Non-pigmented ciliary epithelial cell (primary cell): ENCODE data around the gene CTSH.

ENCODE experiments used
- DNase-seq: peaks from one replicate; pipeline ENCODE4 v3.0.0-alpha.2; 2010; ENCODE audit warnings: low read depth

Gene CTSH, protein sequence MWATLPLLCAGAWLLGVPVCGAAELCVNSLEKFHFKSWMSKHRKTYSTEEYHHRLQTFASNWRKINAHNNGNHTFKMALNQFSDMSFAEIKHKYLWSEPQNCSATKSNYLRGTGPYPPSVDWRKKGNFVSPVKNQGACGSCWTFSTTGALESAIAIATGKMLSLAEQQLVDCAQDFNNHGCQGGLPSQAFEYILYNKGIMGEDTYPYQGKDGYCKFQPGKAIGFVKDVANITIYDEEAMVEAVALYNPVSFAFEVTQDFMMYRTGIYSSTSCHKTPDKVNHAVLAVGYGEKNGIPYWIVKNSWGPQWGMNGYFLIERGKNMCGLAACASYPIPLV

GRCh38 chr15:78944669-78945407, at the start of gene CTSH:
Gene CTSH, minus strand, starts transcription at chr15:78945046. Its CDS starts 65 bp downstream, at chr15:78944981.
- no peak for DNase-seq

DNA sequence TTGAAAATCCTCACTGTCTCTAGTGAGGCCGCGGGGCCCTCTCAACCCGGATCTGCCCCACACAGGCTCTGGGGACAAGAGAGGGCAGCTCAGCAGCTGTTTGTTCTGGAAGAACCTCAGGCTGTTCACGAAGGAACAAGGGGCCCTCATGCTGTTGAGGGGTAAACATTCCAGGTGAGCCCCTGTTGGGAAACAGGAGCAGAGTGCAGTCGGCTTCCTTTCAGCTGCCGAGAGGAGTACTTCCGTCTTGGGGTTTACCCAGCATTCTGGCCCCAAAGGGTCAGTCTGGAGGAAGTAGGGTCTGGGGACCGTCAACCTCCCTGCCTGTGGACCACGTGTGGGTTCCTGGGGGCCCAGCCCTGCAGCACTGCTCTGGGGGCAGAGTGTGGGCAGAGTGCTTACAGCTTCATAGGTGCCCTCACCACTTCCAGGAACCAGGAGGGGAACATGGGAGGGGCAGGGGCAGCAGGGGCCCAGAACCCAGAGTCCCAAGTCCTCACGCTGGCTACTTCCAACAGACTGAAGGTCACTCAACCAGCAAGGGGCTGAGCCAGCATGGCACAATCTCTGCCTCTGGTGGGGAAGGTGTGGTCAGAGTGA, 49.2 kb upstream of the CTSH start:
- no peak for DNase-seq

DNA sequence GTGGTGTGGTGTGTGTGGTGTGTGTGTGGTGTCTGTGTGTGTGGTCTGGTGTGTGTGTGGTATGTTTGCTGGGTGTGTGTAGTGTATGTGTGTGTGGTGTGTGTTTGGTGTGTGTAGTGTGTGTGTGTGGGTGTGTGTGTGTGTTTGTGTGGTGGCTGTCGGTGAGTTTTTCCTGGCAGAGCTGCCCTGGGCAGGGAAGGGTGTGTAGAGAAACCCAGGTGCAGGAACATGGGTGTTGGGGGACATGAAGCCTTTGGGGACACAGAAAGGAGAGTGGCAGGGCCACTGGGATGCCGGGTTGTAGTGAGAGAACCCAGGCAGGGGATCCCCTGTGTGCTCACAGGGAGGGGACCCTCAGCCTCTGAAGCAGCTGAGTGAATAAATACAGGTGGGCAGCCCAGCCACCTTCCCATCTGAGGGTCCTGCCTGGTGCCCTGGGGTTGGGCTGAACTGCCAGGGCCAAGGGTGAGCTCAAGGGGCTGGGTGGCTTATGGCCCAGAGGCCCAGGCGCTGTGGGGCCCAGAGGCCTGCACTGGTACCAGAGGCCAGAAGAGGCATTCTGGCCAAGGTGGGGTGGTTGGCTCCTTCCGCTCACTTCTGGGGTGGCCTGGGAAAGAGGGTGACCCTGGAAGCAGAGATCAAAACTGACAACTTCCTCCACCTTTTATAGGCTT, 48.5 kb upstream of the CTSH start:
- DNase-seq, result no peak

DNA sequence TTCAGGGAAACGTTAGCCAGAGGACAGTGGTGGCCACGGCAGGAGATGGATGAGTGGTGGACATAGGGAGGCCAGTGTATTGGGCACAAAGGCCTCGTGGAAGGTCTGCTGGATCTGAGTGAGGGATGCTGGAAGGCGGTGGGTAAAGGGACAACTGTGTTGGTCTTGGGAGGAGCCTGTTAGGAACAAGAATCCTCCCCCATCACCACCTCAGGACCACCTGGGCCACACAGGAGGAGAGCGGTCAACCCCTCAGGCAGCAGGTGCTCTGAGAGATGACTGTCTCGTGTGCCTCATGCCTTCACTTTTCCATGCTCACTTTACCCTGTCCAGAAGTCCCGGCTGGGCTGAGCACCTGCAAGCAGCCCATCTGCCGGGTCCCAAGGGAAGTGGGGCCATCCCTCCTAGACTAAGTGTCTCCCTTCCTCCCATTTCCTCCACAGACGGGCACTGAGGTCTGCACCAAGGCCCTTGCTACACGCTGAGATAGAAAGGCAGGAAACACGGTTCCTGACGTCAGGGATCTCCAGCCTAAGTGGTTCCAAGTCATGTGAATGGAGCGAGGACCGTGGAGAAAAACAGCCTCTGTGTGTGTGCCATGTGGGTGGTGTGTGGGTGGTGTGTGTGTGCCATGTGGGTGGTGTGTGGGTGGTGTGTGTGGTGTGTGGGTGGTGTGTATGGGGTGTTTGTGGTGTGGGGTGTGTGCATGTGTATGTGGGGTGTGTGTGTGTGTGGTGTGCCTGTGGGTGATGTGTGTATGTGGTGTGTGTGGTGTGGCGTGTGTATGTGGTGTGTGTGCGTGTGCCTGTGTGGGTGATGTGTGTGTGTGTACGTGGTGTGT, 47.8 kb upstream of the CTSH start:
- no peak for DNase-seq

DNA sequence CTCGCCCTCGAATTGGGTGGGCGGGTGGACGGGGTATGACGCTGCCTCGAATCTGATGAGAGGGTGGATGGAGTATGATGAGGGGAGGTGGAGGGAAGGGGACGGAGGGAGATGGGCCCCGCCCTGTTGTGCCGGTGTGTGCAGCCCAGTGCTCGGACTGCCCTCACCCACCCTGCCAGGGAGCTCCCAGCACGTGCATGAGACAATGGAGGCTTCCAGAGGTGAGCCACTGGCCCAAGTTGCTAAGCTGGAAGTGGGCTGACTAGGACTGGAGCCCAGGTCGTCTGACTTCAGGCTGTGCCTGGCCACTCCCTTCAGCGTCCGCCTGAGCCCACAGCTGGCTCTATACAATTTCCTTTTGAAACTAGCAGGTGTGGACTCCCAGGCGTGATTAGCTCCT, 47.0 kb upstream of the CTSH start:
- no peak for DNase-seq

- DNase-seq, result no peak
Observed at GRCh38 chr15:78991476-78991875, 46.6 kb upstream of the CTSH start.

GRCh38 chr15:78990278-78990677, 45.4 kb upstream of the CTSH start:
- DNase-seq, result no peak

DNA sequence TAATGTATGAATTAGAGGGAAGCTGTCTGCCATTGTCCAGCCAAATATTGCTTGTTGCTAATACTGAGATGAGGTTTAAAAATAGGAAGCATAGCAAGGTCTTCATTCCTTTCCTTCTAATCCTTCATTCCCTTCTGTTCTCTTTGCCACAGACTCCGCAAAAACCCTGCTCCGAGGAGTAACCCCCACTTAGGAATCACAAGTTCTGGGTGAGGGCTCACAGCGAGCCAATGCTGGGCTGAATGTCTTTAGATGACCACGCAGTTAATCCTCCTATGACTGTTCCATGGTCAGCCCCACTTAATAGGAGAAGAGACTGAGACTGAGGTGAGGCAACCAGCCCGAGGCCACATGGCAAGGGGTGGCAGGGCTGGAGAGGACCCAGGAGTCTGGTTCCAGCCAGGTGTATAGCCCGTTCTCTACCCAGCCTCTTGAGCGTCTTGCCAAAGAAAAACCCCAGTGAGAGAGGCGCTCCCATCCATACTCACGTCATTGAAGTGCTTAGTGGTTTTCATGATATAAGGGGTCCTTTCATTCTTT, 44.9 kb upstream of the CTSH start:
- DNase-seq, result no peak

GRCh38 chr15:78988361-78988911, 43.6 kb upstream of the CTSH start:
- DNase-seq, result peak; percentile 96

DNA sequence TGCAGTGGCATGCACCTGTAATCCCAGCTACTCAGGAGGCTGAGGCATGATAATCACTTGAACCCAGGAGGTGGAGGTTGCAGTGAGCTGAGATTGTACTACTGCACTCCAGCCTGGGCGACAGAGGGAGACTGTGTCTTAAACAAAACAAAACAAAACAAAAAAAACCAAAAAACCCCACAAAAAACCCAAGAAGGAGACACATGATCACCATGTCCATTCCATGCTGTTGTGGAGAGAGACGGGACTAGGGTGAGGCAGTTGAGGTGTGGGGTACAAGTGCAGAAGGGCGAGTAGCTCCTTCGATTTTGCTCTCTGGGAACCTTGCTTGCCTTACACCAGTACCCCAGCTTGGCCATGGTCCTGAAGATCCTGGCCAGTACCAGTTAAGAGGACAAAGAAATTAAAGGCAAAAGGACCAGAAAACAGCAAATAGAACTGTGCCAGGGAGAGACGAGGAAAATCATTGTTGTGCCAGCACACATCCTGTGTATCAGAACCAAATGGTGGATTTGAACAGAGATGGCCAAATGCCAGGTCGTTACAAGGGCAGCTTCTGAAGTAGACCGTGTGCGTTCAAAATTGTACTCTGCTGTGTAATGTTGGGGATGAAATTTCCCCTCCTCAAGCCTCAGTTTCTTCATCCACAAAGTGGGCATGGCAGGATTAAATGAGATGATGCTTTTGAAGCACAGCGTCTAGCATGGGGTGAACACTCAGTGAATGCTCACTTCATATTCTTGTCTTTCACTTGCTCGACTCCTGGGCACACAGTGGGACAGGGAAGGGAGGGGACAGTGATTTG, 42.9 kb upstream of the CTSH start:
- DNase-seq, result no peak

GRCh38 chr15:78985859-78986475, 41.1 kb upstream of the CTSH start:
- no peak for DNase-seq

DNA sequence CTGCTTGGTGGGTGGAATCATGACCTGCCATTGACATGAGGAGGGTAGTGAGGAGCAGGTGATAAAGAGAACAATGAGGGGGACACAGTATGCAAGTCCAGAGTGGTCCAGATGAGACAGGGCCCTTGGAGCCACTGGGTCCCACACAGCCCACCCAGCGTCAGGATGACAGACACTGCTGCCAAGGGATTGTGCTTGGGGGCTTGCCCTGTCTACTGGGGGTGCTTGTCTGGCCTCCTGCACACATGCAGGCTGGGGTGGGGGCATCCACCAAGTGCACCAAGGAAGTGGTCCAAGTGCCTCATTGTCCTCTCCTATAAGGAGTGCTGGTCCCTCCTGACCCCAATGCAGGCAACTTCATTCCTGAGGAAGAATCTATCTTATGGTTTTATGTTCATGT, 39.2 kb upstream of the CTSH start:
- DNase-seq, result no peak

GRCh38 chr15:78983146-78983918, 38.5 kb upstream of the CTSH start:
- DNase-seq, result no peak

DNA sequence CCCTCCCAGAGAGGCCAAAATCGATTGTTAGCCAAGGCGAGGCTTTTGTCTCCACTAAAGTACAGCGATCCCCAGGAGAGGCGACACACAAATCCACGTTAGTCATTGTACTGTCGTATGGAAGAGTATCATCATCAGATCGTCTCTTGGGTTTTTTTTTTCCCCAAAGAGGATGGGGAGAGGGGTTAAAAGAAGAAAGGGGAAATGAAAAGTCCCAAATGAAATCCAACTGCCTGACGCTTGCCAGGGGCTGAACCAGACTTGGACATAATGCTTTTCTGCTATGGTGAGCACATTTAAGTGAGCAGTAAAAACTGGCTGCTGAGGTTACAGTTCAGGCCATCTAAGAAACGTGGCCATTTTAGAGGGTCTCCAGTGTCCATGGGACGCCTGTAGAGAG, 37.9 kb upstream of the CTSH start:
- DNase-seq, result no peak

- no peak for DNase-seq
Observed at GRCh38 chr15:78981532-78982313, 36.9 kb upstream of the CTSH start.

- no peak for DNase-seq
Observed at GRCh38 chr15:78979456-78980320, 34.8 kb upstream of the CTSH start.

- DNase-seq, result no peak
Observed at GRCh38 chr15:78978601-78979179, 33.8 kb upstream of the CTSH start.
